Mesothelial cell of epicardium (in vitro differentiated cells): ENCODE data around the gene KCNJ10. TPM values are rescaled to one million over a fixed set of nuclear protein-coding genes. Genes with fewer than 3 reads are reported as not detected.
A peak's percentile ranks its signal among the peaks of the same experiment; 100 is the strongest.

ENCODE experiments used
- DNase-seq, 2 experiments: peaks; one replicate each; pipeline ENCODE4 v3.0.0; 2021; ENCODE audit warnings: low spot score in 2 of 2; ENCODE audit not compliant: unreplicated experiment in 2 of 2
- H3K27ac Mint-ChIP-seq: 2 replicates; pipeline ENCODE4 v1.8.0; 2021; ENCODE audit warnings: mixed read lengths
- H3K27me3 Mint-ChIP-seq: 2 replicates; pipeline ENCODE4 v1.8.0; 2021; ENCODE audit warnings: low read depth, mixed read lengths
- H3K36me3 Mint-ChIP-seq: 2 replicates; pipeline ENCODE4 v1.8.0; 2021; ENCODE audit warnings: mixed read lengths
- H3K4me1 Mint-ChIP-seq: 2 replicates; pipeline ENCODE4 v1.8.0; 2021; ENCODE audit warnings: mixed read lengths
- H3K4me3 Mint-ChIP-seq: 2 replicates; pipeline ENCODE4 v1.8.0; 2021; ENCODE audit warnings: mild to moderate bottlenecking, moderate library complexity, mixed read lengths
- H3K9me3 Mint-ChIP-seq: 2 replicates; pipeline ENCODE4 v1.8.0; 2021; ENCODE audit warnings: mixed read lengths
- total RNA-seq: library from RNA; stranded (reverse); gene quantifications from 3 replicates; pipeline ENCODE4 v1.2.1, GENCODE V29; 2021
- TF ChIP-seq, protein P1 (sequence below): fragments of 200-600 bp; sonication (generic); IDR thresholded peaks from one replicate; pipeline ENCODE4 v1.5.0; 2021; ENCODE audit warnings: antibody characterized with exemption; ENCODE audit not compliant: unreplicated experiment

Gene KCNJ10
- total RNA-seq, 1 donor from 2014 or later = 0.27 TPM

GRCh38 chr1:160108888-160109662, 39.1 kb upstream of the KCNJ10 start:
- TF ChIP-seq, protein P1, sequence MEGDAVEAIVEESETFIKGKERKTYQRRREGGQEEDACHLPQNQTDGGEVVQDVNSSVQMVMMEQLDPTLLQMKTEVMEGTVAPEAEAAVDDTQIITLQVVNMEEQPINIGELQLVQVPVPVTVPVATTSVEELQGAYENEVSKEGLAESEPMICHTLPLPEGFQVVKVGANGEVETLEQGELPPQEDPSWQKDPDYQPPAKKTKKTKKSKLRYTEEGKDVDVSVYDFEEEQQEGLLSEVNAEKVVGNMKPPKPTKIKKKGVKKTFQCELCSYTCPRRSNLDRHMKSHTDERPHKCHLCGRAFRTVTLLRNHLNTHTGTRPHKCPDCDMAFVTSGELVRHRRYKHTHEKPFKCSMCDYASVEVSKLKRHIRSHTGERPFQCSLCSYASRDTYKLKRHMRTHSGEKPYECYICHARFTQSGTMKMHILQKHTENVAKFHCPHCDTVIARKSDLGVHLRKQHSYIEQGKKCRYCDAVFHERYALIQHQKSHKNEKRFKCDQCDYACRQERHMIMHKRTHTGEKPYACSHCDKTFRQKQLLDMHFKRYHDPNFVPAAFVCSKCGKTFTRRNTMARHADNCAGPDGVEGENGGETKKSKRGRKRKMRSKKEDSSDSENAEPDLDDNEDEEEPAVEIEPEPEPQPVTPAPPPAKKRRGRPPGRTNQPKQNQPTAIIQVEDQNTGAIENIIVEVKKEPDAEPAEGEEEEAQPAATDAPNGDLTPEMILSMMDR = peak; percentile 34
- Mint-ChIP-seq H3K27ac (no peak overlapping the region), H3K9me3 (no peaks in the 10 kb centered on the region), H3K27me3 (no peaks in the 10 kb centered on the region), H3K4me3 (no peak overlapping the region), H3K36me3 (no peaks in the 10 kb centered on the region), H3K4me1 (peaks cover 6% of the 10 kb centered on the region)
- no peak for DNase-seq

DNA sequence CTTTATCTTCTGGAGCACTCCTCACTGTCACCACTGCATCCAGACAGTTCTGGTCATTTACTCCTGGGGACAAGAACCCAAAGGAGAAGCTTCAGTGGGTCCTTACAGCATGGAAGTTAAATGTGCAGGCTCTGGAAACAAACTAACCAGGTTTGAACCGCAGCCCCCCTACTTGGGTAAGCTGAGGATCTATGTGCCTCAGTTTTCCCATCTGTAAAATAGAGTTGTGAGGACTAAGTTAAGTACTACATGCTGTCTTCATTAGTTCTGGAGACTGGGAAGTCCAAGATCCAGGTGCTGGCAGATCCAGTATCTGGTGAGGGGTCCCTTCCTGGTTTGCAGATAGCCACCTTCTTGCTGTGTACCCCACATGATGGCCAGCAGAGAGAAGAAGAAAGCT, 37.6 kb upstream of the KCNJ10 start:
- H3K4me1 Mint-ChIP-seq = peaks cover 4% of the 10 kb centered on the region
- no peaks in the 10 kb centered on the region for H3K36me3 Mint-ChIP-seq
- TF ChIP-seq, protein P1 = no peak
- no peaks in the 10 kb centered on the region for H3K27me3 Mint-ChIP-seq
- no peak overlapping the region for H3K27ac Mint-ChIP-seq
- H3K9me3 Mint-ChIP-seq = no peaks in the 10 kb centered on the region
- no peak for DNase-seq
- H3K4me3 Mint-ChIP-seq = no peak overlapping the region

DNA sequence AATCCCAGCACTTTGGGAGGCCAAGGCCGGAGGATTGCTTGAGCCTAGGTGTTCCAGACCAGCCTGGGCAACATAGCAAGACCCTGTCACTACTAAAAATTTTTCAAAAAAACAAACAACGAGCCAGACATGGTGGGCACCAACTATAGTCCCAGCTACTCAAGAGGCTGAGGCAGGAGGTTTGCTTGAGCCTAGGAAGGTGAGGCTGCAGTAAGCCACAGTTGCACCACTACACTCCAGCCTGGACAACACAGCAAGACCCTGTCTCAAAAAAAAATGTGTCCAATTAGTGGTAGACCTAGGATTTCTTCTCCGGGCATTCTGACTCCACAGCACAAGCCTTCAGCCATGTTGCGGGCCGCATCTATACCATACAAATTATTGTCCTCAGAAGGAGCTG, 35.2 kb upstream of the KCNJ10 start:
- Mint-ChIP-seq H3K4me3 (no peak overlapping the region), H3K27me3 (no peaks in the 10 kb centered on the region), H3K4me1 (peaks cover 14% of the 10 kb centered on the region), H3K9me3 (no peaks in the 10 kb centered on the region), H3K27ac (no peak overlapping the region), H3K36me3 (no peaks in the 10 kb centered on the region)
- no peak for DNase-seq
- TF ChIP-seq, protein P1 = no peak

DNA sequence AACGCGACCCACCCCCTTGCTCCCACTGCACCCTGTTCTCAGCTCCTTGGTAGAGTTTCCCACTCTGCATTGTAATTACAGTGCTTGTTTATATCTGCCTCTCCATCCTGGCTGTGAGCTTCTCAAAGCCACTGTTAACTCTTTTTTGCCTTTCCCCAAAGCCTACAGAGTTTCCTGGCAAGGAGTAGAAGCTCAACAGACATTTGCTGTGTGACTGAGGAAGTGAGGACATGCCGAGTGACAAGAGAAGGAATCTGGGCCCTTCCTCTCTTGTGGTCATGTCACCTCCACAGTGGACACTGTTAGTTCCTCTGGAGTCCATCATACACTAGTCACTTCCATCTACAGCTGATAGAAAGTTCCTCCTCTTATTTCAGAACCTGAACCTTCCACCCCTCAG, 34.5 kb upstream of the KCNJ10 start:
- no peak for DNase-seq
- H3K9me3 Mint-ChIP-seq = no peaks in the 10 kb centered on the region
- no peaks in the 10 kb centered on the region for H3K36me3 Mint-ChIP-seq
- H3K27ac Mint-ChIP-seq = peak overlapping the region; percentile 13
- no peaks in the 10 kb centered on the region for H3K27me3 Mint-ChIP-seq
- H3K4me1 Mint-ChIP-seq = peaks cover 16% of the 10 kb centered on the region
- TF ChIP-seq, protein P1 = no peak
- no peak overlapping the region for H3K4me3 Mint-ChIP-seq

DNA sequence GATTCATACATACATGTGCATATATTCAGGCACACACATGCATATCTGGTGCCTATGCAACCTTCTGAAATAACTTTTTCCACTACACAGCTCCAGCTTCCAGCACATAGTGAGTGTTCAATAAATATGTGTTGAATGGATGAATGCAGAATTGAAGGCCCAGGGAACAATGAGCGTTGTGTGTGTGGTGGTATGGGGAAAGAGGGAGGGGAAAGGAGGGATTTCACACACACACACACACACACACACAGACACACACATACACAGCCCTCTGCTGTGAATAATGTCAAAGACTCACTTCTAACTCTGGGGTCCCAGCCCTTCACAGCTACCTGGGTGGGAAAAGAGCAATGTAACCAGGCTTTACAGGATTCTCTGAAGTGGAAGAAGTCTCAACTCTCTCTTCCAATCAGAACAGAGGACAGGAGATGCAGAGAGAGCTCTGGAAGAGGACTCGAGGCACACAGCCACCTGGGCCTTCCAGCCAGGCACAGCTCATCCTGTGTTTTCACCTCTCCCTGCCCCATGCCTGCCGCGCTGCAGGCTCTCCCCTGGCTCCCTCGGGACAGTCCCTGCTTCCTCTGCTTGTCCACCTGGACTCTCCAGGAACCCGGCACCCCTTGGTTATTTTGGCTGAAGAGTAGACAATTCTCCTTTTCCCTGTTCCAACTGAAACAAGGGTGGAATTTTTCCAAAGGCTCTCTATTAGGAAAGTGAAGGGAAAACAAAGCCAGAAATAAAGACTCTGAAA, 33.9 kb upstream of the KCNJ10 start:
- no peak for DNase-seq
- H3K27me3 Mint-ChIP-seq = no peaks in the 10 kb centered on the region
- no peak overlapping the region for H3K27ac Mint-ChIP-seq
- no peaks in the 10 kb centered on the region for H3K9me3 Mint-ChIP-seq
- H3K36me3 Mint-ChIP-seq = no peaks in the 10 kb centered on the region
- H3K4me1 Mint-ChIP-seq = peaks cover 15% of the 10 kb centered on the region
- no peak overlapping the region for H3K4me3 Mint-ChIP-seq
- TF ChIP-seq, protein P1 = no peak
